Measurements from ENCODE around the gene MED26. TPM values are rescaled to one million over a fixed set of nuclear protein-coding genes. Genes with fewer than 3 reads are reported as not detected.

The MED26 gene
- total RNA-seq, 2 experiments from 2014 or later = 16.0 to 21.3 TPM

DNA sequence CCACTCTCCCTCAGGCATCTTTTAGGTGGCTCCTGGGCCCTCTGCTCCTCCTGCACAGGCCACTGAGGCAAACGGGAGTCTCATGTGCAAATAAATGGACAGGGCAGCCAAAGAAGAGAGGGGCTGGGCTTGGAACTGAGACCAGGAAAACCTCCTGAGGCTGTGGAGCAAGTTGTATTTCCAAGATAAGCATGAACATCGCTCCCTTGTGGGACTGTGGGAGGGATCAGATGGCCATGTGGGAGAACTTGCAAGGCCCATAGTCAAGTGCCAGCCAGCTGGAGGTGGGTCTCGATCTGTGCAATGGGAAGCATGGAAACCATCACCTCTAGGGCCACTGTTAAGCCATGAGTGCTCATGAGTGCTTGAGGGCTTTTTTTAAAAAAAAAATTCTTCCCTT, 24.9 kb downstream of the MED26 start:
- Mint-ChIP-seq H3K36me3 (no peaks in the 10 kb centered on the region), H3K27me3 (no peaks in the 10 kb centered on the region), H3K4me1 (peaks cover 22% of the 10 kb centered on the region), H3K27ac (no peak overlapping the region), H3K4me3 (no peak overlapping the region), H3K9me3 (ENCODE audit: low read depth) (no peaks in the 10 kb centered on the region)
- CTCF ChIA-PET = no interaction called here
- DNase-seq = no peak
- ATAC-seq = no peak

GRCh38 chr19:16601378-16602052, 26.5 kb downstream of the MED26 start:
- no peak for DNase-seq
- H3K36me3 Mint-ChIP-seq = no peaks in the 10 kb centered on the region
- H3K4me3 Mint-ChIP-seq = no peak overlapping the region
- H3K27me3 Mint-ChIP-seq = no peaks in the 10 kb centered on the region
- no peak for ATAC-seq
- H3K9me3 Mint-ChIP-seq (ENCODE audit: low read depth) = no peaks in the 10 kb centered on the region
- H3K27ac Mint-ChIP-seq = no peak overlapping the region
- peaks cover 26% of the 10 kb centered on the region for H3K4me1 Mint-ChIP-seq
- CTCF ChIA-PET = interaction anchor here (1.1 kb wide), 1 partner anchor 45 kb away, joined by 3 read pairs; no protein-coding TSS in a partner anchor

- ATAC-seq = no peak
- CTCF ChIA-PET = interaction anchor here (1.0 to 1.1 kb wide), 3 partner anchors 11 to 45 kb away, joined by 3 to 5 read pairs (median 3); no protein-coding TSS in a partner anchor
- Mint-ChIP-seq H3K36me3 (no peaks in the 10 kb centered on the region), H3K4me3 (no peak overlapping the region), H3K27me3 (no peaks in the 10 kb centered on the region), H3K4me1 (peaks cover 33% of the 10 kb centered on the region), H3K9me3 (ENCODE audit: low read depth) (no peaks in the 10 kb centered on the region), H3K27ac (no peak overlapping the region)
- DNase-seq = no peak
Observed at GRCh38 chr19:16600824-16601223, 27.2 kb downstream of the MED26 start.

DNA sequence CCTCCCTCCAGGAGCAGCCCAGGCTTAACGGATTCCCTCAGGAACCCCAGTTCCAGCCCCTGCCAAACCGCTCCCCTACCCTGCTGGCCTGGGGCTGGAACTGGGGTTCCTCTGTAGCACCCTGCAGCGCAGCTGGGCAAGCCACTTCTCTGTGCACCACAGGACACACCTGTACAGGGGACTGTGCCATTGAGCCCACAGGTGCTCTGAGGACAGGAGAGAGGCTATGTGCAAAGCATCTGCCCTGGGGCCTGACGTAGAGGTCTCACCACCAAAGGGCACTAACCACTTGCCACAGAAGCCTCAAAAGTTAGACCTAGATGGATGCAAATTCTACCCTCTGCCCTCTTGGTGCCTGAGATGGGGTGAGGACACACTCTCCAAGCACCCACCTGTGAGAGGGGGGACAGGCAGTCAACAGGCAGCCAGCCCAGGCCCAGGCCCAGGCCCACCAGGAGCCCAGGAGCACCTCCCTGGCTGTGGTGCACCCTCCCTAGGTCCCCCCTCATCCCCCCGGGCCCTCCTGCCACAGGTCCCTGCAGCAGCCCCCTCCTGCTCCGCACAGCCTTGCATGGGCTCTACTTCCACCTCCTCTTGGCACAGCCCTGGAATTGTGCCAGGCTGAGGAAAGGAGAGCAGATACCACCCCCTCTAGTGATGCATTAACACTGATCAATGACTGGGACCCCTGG, 28.2 kb downstream of the MED26 start:
- Mint-ChIP-seq H3K36me3 (no peaks in the 10 kb centered on the region), H3K27me3 (no peaks in the 10 kb centered on the region), H3K9me3 (ENCODE audit: low read depth) (no peaks in the 10 kb centered on the region), H3K4me1 (peaks cover 36% of the 10 kb centered on the region), H3K27ac (no peak overlapping the region), H3K4me3 (no peak overlapping the region)
- DNase-seq (no peak), ATAC-seq (no peak)
- CTCF ChIA-PET = interaction anchor here (1.0 to 1.7 kb wide), 3 partner anchors 12 kb away, joined by 3 to 5 read pairs (median 5); no protein-coding TSS in a partner anchor

- no peaks in the 10 kb centered on the region for H3K36me3 Mint-ChIP-seq
- no peaks in the 10 kb centered on the region for H3K27me3 Mint-ChIP-seq
- CTCF ChIA-PET = interaction anchor here (1.7 kb wide), 1 partner anchor 11 kb away, joined by 5 read pairs; no protein-coding TSS in a partner anchor
- H3K4me1 Mint-ChIP-seq = peaks cover 45% of the 10 kb centered on the region
- H3K9me3 Mint-ChIP-seq (ENCODE audit: low read depth) = no peaks in the 10 kb centered on the region
- ATAC-seq (no peak), DNase-seq (no peak)
- no peak overlapping the region for H3K4me3 Mint-ChIP-seq
- no peak overlapping the region for H3K27ac Mint-ChIP-seq
Observed at GRCh38 chr19:16598848-16599247, 29.2 kb downstream of the MED26 start.

GRCh38 chr19:16596399-16596798, 31.6 kb downstream of the MED26 start:
- Mint-ChIP-seq H3K4me1 (peaks cover 69% of the 10 kb centered on the region), H3K27ac (no peak overlapping the region), H3K27me3 (no peaks in the 10 kb centered on the region), H3K4me3 (no peak overlapping the region), H3K9me3 (ENCODE audit: low read depth) (no peaks in the 10 kb centered on the region), H3K36me3 (peaks cover 2% of the 10 kb centered on the region)
- DNase-seq = no peak
- CTCF ChIA-PET = no interaction called here
- ATAC-seq = no peak

GRCh38 chr19:16595097-16595496, 32.9 kb downstream of the MED26 start:
- no peaks in the 10 kb centered on the region for H3K9me3 Mint-ChIP-seq (ENCODE audit: low read depth)

GRCh38 chr19:16594681-16595091, 33.3 kb downstream of the MED26 start:
- peak; percentile 73 for DNase-seq
- Mint-ChIP-seq H3K27me3 (no peaks in the 10 kb centered on the region), H3K36me3 (peaks cover 2% of the 10 kb centered on the region), H3K9me3 (ENCODE audit: low read depth) (no peaks in the 10 kb centered on the region), H3K4me3 (peak overlapping the region; percentile 60), H3K4me1 (peaks cover 79% of the 10 kb centered on the region), H3K27ac (peak overlapping the region; percentile 91)
- CTCF ChIA-PET = interaction anchor here (1.4 kb wide), 1 partner anchor 10 kb away, joined by 3 read pairs; no protein-coding TSS in a partner anchor
- peak; percentile 66 for ATAC-seq

More at GRCh38 chr19:16595097-16595496, 32.9 kb downstream of the MED26 start:
- ATAC-seq (peak; percentile 28), DNase-seq (no peak)
- no peaks in the 10 kb centered on the region for H3K27me3 Mint-ChIP-seq
- H3K27ac Mint-ChIP-seq = peak overlapping the region; percentile 91
- H3K36me3 Mint-ChIP-seq = peaks cover 2% of the 10 kb centered on the region
- H3K4me3 Mint-ChIP-seq = peak overlapping the region; percentile 60
- peaks cover 75% of the 10 kb centered on the region for H3K4me1 Mint-ChIP-seq
- CTCF ChIA-PET = interaction anchor here (0.6 to 1.0 kb wide), 2 partner anchors 15 to 17 kb away, joined by 3 read pairs; no protein-coding TSS in a partner anchor

GRCh38 chr19:16594131-16594586, 33.8 kb downstream of the MED26 start:
- H3K27ac Mint-ChIP-seq = peak overlapping the region; percentile 91
- DNase-seq (peak; percentile 86), ATAC-seq (peak; percentile 69)
- no peaks in the 10 kb centered on the region for H3K9me3 Mint-ChIP-seq (ENCODE audit: low read depth)
- CTCF ChIA-PET = interaction anchor here (1.0 to 1.4 kb wide), 4 partner anchors 10 to 33 kb away, joined by 3 to 4 read pairs (median 3); partner anchors contain the start of gene MED26
- peaks cover 83% of the 10 kb centered on the region for H3K4me1 Mint-ChIP-seq
- peak overlapping the region; percentile 60 for H3K4me3 Mint-ChIP-seq
- H3K27me3 Mint-ChIP-seq = no peaks in the 10 kb centered on the region
- H3K36me3 Mint-ChIP-seq = peaks cover 2% of the 10 kb centered on the region

- H3K27me3 Mint-ChIP-seq = no peaks in the 10 kb centered on the region
- ATAC-seq = no peak
- CTCF ChIA-PET = interaction anchor here (1.0 to 1.4 kb wide), 4 partner anchors 9 to 34 kb away, joined by 3 to 4 read pairs (median 3); partner anchors contain the start of gene MED26
- H3K36me3 Mint-ChIP-seq = peaks cover 2% of the 10 kb centered on the region
- no peaks in the 10 kb centered on the region for H3K9me3 Mint-ChIP-seq (ENCODE audit: low read depth)
- DNase-seq = no peak
- no peak overlapping the region for H3K27ac Mint-ChIP-seq
- H3K4me3 Mint-ChIP-seq = no peak overlapping the region
- H3K4me1 Mint-ChIP-seq = peaks cover 89% of the 10 kb centered on the region
Observed at GRCh38 chr19:16593181-16593580, 34.8 kb downstream of the MED26 start.

DNA sequence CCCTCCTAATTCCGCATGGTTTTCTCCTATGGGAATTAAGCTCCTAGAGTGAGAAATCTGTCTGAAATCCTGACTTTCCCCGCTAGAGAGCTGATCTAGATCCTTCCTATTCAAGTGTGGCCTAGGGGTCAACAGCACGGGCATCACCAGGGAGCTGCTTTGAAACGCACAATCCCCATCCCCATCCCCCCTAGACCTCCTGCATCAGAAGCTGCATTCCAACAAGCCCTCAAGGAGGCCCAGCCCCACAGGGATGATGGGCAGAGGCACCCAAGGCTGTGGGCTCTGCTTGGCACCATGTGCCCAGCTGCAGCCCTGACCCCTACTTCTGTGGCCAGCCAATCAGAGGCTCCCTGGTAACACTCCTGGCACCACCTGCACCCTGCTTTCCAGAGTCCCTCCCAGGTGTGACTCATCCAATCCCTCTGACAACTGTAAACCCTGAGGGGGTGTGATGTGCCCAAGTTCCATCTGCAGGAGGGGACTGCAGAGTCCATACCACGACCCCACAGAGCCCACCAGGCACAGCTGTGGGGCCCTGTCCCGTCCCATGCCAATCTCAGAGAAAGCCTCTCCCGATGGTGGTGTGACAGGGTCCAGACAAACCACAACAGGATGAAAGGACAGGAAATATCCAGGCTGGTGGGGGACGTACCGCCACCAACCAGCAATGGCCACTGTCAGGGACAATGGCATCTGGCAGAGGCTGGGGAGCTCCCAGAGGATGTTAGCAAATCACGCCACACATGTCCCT, 36.0 kb downstream of the MED26 start:
- no peak for DNase-seq
- no peaks in the 10 kb centered on the region for H3K9me3 Mint-ChIP-seq (ENCODE audit: low read depth)
- H3K36me3 Mint-ChIP-seq = peaks cover 2% of the 10 kb centered on the region
- no peak for ATAC-seq
- no peak overlapping the region for H3K4me3 Mint-ChIP-seq
- no peak overlapping the region for H3K27ac Mint-ChIP-seq
- peaks cover 95% of the 10 kb centered on the region for H3K4me1 Mint-ChIP-seq
- H3K27me3 Mint-ChIP-seq = no peaks in the 10 kb centered on the region
- CTCF ChIA-PET = interaction anchor here (1.6 to 1.8 kb wide), 2 partner anchors 25 to 34 kb away, joined by 3 to 4 read pairs; no protein-coding TSS in a partner anchor

DNA sequence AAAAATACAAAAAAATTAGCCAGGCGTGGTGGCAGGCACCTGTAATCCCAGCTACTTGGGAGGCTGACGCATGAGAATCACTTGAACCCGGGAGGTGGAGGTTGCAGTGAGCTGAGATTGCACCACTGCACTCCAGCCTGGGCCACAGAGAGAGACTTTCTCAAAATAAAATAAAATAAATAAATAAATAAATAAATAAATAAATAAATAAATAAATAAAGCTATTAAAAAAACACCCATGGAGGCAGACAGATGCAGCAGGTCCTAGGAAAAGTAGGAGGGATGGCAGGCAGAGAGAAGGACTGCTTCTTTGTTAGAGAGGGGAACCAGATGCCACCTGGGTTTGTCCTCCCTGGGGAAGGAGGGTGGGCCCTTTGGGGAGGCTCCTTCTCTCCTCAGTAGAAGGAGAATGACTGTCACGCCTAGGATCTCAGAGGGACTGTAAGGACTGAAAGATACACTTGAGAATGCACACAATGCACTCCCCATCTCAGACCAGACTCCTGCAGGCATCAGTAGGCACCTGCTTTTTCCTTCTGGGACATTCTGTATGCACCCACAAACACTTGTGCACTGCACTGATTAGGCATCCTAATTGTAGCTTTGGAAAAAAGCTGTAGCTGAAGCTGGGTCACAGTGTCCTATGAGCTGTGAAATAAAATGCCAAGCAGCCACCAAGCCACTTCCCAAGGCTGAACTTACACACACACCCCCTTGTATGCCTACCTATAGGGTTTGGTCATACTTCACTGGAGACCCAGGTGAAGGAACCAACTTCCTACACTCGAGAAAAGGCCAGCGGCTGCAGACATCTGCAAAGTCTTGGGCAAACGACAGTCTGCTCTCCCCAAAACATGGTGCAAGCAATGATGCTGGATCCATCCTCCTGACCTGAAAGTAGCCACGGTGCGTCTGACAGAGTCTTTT, 36.9 kb downstream of the MED26 start:
- CTCF ChIA-PET = interaction anchor here (1.6 to 1.8 kb wide), 2 partner anchors 24 to 35 kb away, joined by 3 to 4 read pairs; no protein-coding TSS in a partner anchor
- ATAC-seq (no peak), DNase-seq (no peak)
- no peaks in the 10 kb centered on the region for H3K9me3 Mint-ChIP-seq (ENCODE audit: low read depth)
- H3K4me1 Mint-ChIP-seq = peaks cover 96% of the 10 kb centered on the region
- H3K4me3 Mint-ChIP-seq = no peak overlapping the region
- no peaks in the 10 kb centered on the region for H3K27me3 Mint-ChIP-seq
- no peak overlapping the region for H3K27ac Mint-ChIP-seq
- peaks cover 2% of the 10 kb centered on the region for H3K36me3 Mint-ChIP-seq
